ENCODE results near the gene TNP2.

The TNP2 gene

DNA sequence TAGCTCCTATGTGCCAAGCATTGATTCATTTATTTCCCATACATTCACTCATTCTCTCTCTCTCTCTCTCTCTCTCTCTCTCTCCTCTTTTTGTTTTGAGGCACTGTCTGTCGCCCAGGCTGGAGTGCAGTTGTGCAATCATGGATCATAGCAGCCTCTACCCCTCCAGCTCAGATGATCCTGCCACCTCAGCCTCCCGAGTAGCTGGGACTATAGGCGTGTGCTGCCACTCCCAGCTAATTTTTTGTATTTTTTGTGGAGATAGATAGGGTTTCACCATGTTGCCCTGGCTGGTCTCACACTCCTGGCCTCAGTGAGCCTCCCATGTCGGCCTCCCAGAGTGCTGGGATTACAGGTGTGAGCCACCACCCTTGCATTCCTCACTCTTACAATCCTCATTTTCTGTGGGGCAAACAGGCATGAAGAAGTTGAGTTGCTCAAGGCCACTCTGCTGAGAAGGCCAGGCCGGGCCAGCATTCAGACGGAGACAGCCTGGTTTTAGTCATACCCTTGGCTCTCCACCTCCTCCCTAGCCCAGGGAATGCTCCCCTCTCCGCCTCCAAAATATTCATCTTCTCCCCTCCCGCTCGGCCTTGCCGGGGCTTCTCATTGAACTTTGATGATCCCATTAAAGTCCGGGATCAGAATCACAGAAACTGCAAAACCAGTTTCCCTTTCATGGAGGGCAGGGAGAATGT, 7.9 kb upstream of the TNP2 start:
- no peak for DNase-seq (ENCODE audit: low read depth)

DNA sequence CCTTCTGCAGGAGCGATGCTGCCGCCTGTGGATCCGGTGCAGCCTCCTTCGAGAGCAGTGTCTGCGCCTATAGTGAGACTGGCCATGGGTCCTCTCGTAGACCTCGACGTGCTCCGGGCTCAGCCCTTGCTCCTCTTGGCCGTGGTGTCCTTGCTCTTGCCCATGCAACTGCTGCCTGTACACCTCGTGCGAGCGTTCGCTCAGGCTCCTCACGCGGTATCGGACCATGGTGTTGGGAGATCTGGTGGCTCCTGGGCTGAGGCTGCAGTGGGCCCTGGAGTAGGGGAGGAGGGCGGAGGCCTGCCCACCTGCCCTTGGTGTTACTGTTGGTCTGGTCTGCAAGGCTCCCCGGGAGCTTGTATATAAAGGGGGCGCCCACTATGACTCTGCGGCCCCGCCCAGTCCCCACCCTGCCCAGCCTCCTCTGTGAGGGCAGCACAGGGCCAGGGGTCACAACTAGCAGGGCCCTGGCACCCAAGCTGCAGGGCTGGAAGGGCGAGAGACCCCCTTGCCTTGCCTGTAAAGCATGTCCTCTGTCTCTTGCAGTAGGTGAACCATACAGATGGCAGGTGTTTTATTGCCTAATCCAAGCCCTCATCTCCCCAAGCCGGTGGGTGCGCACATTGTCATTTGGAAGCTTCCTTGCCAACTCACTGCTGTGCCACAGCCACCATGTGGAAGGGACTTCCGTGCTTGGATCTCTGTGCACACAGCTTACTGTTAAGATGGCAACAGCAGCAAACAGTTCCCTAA, 7.2 kb upstream of the TNP2 start, which contains the start of gene PRM2:
TSS of gene PRM2 (minus strand) at position 338 of the 753 bp plus-strand sequence. CDS start at position 228, 110 bp downstream.
- no peak for DNase-seq (ENCODE audit: low read depth)

DNA sequence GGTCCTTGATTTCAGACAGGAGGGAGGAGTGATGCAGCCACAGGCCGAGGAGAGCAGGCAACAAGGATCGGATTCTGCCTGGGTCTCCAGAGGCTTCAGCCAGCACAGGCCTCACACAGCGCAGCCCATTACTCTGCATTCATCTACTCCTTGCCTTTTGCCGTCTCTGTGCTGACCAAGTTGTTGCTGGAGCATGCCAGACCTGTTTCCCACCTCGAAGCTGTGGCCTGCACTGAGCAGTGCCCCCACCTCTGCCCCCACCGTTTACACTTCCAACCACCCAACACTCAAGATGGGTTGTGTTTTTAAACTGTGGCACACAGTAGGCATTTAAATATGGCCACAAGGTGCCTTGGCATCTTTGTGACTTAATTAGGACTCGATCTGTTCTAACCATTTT, 5.8 kb upstream of the TNP2 start:
- DNase-seq (ENCODE audit: low read depth): no peak

DNA sequence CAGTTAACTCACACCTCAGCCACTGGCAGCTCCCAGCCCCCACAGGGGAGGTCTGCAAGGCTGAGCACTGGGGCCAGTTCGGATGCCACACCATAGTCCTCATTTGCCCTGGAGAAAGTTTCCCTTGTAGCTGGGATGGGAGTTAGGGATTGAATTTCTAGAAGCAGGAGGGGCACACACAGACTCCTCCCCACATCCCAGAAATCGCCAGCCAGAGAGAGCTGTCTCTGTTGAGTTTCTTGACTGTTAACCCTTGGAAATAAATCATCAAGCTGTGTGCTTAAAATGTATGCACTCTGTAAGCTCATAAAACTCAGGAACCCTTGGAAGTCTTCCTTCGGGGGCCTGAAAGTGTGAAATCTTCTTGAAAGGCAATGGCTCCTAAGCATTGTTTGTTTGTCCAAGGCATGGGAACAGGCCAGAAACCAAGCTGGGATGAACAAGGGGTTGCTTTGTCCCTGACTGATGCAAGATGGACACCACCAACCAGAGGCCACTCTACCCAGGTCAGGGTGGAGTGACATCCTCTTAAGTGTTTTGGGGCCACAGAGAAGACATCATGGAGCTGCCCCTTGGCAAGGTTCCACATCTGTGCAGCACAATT, 4.7 kb upstream of the TNP2 start:
- DNase-seq (ENCODE audit: low read depth): no peak

DNA sequence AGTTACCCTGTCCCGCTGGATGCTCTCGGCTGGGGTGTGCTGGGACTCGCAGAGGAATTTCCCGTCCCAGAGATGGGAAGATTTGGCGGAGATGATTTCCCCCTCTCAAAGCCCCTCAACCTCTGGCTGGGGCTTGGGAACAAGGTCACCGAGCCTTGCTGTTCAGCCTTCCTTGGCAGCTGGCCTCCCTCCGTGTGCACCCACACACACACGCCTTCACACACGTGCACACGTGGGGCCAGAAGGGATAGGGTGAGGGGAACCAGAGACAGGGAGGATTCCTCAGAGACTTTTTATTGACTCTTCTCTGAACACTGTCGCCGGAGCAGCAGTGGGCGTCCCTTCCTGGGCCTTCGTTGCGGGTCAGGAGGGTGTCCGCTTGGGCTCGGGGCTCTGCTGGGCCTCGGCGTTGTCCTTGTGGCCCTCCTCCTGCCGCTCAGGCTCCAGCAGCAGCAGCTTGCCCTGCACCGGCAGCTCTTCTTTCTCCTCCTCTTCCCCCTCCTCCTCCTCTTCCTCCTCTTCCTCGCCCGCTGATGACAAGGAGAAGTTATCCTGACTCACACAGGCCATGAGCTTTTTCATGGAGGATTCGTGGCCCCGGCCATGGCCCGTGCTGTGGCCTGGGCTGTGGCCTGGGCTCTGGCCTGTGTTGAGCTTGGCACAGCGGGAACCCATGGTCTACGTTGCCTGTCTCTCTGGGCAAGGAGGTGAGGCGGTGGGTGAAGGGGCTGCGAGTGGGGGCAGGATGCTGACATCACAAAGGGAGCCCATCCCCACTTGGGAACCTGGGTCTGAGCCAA, 4.0 kb upstream of the TNP2 start, which contains the start of gene PRM3:
TSS of gene PRM3 (minus strand) at position 709 of the 800 bp plus-strand sequence. CDS start at position 675, 34 bp downstream.
- DNase-seq (ENCODE audit: low read depth): no peak

DNA sequence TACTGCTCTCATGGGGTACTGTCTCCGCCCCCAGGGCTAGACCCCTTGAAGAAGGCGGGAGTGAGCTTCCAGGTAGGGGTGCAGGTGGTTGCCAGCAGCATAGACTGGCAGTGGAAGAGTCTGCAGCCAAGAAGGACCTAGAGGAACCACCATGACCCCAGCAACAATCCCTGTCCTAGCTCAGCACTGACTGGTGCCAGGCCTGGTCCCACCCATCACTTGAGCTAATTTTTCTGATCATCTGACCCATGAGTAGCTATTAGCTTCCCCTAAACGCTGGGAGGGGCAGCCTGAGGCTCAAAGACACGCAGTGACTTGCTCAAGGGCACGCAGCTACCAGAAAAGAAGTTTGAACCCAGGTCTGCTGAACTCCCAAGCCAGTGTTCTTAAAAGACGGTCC, 3.4 kb upstream of the TNP2 start:
- no peak for DNase-seq (ENCODE audit: low read depth)

DNA sequence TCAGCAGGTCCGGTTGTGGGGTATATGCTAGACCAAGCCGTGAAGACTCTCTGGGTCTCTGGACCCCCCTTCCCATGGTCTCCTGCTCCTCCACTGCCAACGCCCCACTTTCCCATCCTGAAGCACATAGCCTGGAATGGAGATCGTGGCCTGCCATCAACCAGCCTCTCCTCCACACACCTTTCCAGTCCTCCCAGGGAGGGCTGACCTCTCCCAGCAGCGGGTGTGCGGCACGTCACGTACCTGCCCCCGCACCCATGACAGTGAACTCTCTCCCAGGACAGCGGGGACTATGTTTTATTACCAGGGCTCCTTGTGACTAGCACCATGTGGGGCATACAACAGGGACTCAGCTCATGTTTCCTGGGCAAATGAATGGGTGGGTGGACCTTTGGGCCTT, 2.5 kb upstream of the TNP2 start:
- no peak for DNase-seq (ENCODE audit: low read depth)

DNA sequence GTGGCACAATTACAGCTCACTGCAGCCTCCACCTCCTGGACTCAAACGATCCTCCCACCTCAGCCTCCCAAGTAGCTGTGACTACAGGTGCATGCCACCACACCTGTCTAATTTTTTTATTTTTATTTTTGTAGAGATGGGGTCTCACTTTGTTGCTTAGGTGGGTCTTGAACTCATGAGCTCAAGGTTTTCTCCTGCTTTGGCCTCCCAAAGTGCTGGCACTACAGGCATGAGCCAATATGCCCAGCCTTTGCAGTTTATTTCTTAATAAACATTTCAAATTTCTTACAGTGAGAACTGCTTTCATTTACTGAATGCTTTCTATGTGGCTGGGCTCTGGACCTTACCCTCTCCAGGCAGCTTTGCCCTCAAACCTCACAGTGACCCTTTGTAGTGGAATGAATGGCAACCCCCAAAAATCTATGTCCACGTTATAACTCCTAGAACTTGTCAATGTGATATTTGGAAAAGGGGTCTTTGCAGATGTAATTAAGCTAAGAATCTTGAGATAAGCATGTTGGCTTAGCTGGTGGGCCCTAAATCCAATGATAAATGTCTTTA, 1.6 kb upstream of the TNP2 start:
- no peak for DNase-seq (ENCODE audit: low read depth)

DNA sequence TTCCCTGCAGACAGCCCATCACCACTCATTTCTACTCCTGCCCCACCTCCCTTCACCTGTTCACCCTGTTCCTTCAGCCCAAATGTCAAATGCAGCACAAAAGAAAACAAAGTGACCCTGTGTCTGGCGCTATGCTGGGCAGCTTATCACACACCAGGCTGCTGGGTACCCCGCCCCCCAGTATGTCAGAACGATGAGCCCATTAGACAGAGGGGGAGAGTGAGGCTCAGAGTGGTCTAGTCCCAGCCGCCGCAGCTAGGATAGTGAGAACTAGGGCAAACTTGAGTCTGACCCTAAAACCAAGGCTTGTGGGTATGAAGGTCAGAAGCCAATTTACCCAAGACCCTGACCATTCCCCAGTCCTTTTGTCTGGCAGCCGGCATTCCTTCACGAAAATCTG, 4.0 kb downstream of the TNP2 start:
- no peak for DNase-seq (ENCODE audit: low read depth)

DNA sequence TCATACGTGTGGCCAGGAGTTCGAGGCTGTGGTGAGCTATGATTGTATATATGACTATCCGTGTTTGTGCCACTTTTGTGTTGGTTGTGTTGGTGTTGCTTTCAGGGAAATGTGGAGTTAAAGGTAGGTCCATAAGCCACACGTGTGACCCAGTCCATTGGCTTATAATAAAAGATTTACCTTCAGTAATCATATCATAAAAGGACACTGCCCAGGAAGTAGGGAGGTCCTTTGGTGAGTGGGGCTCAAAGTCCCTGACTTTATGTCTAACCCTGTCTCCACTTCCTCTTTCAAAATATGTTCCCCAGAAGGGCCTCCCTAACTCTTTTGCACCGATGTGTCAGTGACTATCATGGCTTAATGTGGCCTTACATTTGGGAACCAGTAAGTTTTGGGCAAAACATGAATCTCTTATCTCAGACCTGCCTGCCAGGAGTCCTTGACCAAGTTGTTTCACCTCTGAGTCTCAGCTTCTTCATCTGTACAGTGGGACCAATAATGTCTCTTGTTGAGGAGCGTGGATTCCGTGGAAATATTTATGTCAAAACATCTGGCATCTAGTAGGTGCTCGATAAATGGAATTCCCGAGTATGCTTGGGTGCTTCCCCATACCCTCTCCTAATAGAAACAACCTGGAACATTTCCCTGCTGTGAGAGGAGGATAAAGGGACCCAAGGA, 4.8 kb downstream of the TNP2 start:
- DNase-seq (ENCODE audit: low read depth): no peak

DNA sequence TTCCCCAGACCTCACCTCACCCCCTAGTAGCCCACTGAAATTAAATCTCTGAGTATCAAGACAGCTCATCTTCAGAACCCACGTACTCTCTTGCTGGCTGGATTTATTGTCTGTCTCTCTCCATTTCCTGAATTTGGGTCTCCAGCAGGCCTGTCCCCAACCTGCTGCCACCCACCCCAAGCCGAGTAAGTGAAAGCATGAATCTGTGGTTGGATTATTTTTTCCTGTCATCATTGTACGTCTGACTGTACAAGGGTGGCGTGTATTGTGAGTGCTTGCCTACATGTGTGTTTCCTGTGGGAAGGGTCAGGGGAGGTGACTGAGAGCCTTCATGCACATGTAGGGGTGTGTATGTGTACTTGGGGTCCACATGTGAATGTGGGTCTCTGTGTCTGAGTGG, 5.4 kb downstream of the TNP2 start:
- no peak for DNase-seq (ENCODE audit: low read depth)

DNA sequence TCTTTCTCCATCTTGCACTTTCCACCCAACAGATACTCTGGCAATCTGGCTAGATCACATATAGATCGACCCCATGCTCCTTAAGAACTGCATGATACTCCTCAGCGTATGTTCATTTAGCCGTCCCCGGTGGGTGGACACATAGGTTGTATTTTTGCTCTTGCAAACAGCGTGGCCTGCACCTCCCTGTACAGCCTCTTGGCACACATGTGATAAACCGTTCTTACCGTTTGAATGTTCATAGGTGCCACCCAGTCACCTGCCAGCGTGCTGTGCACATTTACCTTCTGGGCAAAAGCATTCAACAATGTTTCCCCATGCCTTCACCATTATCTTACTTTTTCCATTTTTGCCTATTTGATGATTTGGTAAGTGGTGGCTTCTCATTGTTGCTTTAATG, 6.2 kb downstream of the TNP2 start:
- no peak for DNase-seq (ENCODE audit: low read depth)

DNA sequence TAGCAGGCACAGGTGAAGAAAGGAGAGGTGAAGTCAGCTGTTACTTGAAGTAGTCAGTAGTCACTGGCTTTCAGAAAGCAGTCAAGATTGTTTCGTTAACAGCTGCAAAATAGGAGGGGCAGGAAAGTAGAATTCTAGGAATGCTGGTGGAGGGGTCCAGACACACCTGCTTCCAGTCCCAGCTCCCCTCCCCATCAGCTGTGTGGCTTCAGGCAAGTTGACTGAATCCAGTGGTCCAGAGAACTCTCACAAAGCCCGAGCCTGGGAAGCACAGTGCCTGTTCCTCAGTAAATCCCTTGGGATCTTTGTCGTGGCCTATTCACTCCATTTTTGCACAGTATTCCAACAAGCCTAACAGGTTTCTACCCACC, 8.5 kb downstream of the TNP2 start:
- DNase-seq (ENCODE audit: low read depth): no peak

DNA sequence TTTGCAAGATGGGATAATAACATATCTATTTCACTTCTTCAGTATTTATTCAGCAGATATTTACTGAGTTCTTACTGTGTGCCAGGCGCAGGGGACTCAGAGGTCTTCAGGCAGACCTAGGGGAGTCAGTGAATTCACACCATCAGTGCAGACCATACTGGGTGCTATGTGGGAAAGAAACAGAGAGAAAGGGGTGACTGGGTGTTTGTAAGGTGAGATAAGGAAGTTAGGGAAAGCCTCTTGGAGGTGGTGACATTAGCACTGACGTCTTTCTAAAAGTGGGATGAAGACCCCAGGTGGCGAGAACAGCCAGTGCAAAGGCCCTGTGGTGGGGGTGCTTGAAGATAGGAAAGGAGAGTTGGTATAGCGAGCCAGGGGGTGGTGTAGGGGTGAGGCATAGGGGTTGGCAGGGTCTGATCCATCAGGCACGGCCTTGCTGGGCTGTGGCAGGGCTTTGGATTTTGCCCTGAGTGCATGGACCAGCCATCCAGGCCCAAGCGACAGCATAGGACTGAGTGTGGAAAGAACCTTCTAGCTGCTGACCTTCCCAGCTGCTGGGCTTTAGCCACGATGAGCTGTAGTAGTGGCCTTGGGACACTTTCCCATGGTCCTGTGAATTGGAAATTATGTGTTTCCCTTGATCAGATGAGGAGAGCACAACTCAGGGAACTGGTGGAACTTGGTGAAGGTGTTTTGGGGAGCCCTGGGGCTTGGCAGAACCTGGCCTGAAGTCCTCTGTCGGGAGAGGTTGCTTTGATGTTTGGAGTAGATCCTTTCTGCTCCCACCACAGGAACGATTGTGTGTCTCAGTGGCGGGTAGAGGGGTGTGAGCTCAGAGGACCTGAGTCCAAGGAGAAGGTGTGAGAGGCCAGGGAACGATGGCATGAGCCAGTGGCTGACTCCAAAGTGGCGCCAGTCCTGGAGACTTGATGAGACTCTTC, 9.2 kb downstream of the TNP2 start:
- no peak for DNase-seq (ENCODE audit: low read depth)

DNA sequence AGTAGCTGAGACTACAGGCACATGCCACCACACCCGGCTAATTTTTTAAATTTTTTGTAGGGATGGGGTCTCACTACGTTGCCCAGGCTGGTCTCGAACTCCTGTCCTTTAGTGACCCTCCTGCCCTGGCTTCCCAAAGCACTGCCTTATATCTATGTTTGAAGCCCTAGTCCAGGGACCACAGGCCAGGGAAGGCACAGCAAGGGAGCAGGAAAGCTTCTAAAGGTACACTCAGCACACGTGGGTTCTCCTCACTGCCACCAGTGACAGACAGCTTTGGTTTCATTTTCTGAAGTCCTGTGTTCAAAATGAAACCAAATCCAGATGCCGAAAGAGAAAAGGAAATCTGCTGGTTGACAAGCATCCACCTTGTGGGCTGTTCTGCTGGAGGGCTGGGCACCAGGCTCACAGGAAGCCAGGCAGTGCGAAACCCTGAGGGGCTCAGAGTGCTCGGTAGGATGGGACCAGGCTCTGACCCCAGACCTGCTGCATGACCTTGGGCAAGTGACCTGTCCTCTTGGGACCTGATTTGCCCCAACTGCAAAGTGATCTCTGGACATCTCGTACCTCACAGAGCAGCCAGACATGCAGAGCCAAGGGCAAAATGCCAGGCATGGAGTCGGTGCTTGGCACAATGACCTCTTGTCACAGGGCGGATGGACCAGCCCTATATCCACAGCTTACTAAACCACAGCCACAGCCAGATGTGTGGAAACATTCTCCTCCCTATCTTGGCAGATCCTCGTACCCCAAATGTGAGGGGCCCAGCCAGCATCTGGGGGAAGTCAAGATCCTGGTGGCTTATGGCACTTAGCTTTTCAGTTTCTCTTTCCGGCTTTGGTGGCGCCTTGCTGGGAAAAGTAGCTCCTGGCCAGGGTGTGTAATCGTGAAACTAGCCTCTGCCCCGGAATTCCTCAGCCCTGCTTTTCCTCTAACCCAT, 10.3 kb downstream of the TNP2 start:
- DNase-seq (ENCODE audit: low read depth): no peak

DNA sequence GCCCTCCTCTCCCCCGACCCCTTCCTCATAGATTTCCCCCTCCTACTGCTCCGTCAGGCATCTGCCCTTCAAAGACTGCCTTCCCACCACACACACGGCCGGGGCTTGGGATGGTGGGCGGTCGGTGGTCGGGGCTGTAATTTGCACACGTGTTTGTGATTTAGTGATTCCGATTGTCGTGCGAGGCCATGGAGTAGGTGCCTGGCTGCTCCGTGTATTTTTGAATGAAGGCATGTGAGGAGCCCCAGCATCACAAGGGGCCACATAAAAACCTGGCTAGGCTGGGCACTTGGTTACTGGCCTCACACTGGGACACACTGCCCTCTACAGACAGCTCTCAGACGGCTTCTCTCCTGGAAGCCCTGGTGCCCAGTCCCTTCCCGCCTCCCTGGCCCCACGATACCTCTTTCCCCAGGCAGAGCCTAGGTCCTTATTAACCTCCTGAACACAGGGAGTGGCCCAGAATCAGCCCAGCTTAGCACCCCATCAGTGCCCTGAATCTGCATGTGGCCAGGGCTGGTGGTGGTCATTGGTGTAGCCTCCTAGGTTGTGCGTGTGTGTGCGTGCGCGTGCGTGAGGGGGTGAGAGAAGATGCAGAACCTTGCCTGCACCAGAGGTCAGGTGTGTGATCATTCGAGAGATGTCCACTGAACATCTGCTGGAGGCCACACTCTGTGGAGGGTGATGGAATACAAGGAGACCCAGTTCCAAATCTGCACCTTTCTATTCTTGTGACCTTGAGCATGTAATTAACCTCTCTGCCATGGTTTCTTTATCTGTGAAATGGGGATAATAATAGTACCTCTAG, 11.8 kb downstream of the TNP2 start:
- DNase-seq (ENCODE audit: low read depth): peak; percentile 69

DNA sequence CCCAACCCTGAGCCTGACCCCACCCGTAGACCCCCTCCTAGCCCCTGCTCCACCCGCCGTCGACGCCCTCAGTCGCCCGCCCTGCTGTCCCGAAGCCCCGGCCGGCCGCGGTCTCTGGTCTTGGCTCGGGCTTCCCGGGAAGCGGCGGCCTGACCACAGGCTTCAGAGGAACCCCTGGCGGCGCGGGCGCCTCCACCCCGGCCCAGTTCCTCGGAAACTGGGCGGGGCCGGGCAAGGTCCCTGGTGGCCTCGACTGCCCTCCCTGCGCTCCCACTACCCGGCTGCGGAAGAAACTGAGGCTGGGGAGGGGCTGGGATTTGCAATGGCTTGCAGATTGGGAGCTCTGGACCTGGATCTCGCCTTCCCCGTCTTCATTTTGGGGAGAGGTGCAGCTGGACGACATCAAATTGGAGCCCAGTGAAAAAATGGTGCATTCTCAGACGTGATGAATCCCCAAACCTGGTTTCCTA, 12.4 kb downstream of the TNP2 start:
- no peak for DNase-seq (ENCODE audit: low read depth)

Measured in GM04504 (cell line).